HG03558 (cell line): ENCODE data around the gene KCNG1.
"Not testable (repeated sequence)": the region's sequence is repeated elsewhere in the genome, so short reads cannot be mapped to it uniquely, and the experiment has no call there.

ENCODE experiments used
- ATAC-seq: cut with Tn5 transposase; IDR thresholded peaks from one replicate; pipeline ENCODE4 v1.9.1; 2021; ENCODE audit warnings: moderate number of reproducible peaks; ENCODE audit not compliant: unreplicated experiment; ENCODE audit errors: extremely low read depth

Gene KCNG1

GRCh38 chr20:50992733-50993457 lies 30.0 kb downstream of the KCNG1 start:
- ATAC-seq, result no peak

- ATAC-seq, result no peak
These were observed 30.6 kb downstream of the KCNG1 start for GRCh38 chr20:50992336-50992732.

- no peak for ATAC-seq
These were observed 31.8 kb downstream of the KCNG1 start for GRCh38 chr20:50991076-50991475.

- no peak for ATAC-seq
These were observed 35.3 kb downstream of the KCNG1 start for GRCh38 chr20:50987493-50988210.

- ATAC-seq, result no peak
These were observed 39.6 kb downstream of the KCNG1 start for GRCh38 chr20:50983321-50983720.

GRCh38 chr20:50982363-50982762 lies 40.5 kb downstream of the KCNG1 start:
- ATAC-seq, result no peak

- ATAC-seq, result no peak
These were observed 41.2 kb downstream of the KCNG1 start for GRCh38 chr20:50981714-50982048.

GRCh38 chr20:50980851-50981713 lies 41.8 kb downstream of the KCNG1 start:
- no peak for ATAC-seq

GRCh38 chr20:50980071-50980681 lies 42.7 kb downstream of the KCNG1 start:
- no peak for ATAC-seq

- not testable (repeated sequence) for ATAC-seq
These were observed 44.4 kb downstream of the KCNG1 start for GRCh38 chr20:50978533-50978932.

- no peak for ATAC-seq
These were observed 45.6 kb downstream of the KCNG1 start for GRCh38 chr20:50977066-50978021.

- ATAC-seq, result no peak
These were observed 47.1 kb downstream of the KCNG1 start for GRCh38 chr20:50975701-50976330.

GRCh38 chr20:50969912-50970311 lies 53.0 kb downstream of the KCNG1 start:
- ATAC-seq, result no peak

- ATAC-seq, result no peak
These were observed 53.5 kb downstream of the KCNG1 start for GRCh38 chr20:50969435-50969834.

GRCh38 chr20:50968289-50968688 lies 54.6 kb downstream of the KCNG1 start:
- no peak for ATAC-seq

- no peak for ATAC-seq
These were observed 55.3 kb downstream of the KCNG1 start for GRCh38 chr20:50967586-50967985.

GRCh38 chr20:50959543-50960126 lies 63.3 kb downstream of the KCNG1 start:
- no peak for ATAC-seq

GRCh38 chr20:50958615-50959542 lies 64.0 kb downstream of the KCNG1 start, which contains the start of gene MOCS3:
Gene MOCS3 (plus strand): TSS chr20:50958818. CDS start chr20:50958843, 25 bp downstream.
- ATAC-seq, result no peak
